Stimulated activated CD4-positive, alpha-beta T cell treated with anti-CD3 and anti-CD28 coated beads, Interleukin-12 subunit alpha, Interleukin-12 subunit beta, amount 100 ng/mL, for 48 hours (primary cell): ENCODE measurements around the gene PANX2.
A peak's percentile ranks its signal among the peaks of the same experiment; 100 is the strongest.
"Not testable (repeated sequence)": the region's sequence is repeated elsewhere in the genome, so short reads cannot be mapped to it uniquely, and the experiment has no call there.

ENCODE experiments used
- DNase-seq, 3 donors: peaks; one replicate each; pipeline ENCODE4 v3.0.0-alpha.2; 2020; ENCODE audit warnings: low read depth in 2 of 3, low spot score in 1 of 3

PANX2 gene

DNA sequence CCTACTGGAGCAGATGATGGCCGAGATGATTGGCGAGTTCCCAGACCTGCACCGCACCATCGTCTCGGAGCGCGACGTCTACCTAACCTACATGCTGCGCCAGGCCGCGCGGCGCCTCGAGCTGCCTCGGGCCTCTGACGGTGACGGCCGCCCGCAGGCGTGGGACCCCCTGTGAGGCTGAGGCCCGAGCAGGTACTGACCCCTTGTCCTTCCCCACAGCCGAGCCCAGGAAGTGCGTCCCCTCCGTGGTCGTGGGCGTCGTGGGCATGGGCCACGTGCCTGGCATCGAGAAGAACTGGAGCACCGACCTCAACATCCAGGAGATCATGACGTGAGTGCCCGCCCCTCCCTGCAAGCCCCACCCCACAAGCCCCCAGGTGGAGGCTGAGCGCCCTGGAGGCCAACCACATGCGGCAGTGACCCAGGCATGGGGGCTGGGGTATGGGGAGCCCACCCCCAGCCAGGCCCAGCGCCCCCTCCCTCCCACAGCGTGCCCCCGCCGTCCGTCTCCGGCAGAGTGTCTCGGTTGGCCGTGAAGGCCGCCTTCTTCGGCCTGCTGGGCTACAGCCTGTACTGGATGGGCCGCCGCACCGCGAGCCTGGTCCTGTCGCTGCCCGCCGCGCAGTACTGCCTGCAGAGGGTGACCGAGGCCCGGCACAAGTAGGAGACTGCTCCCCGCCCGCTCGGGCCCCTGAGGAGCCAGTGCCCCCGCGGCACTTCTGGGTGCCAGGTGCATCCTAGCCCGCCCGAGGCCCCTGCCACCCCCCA is 27.5 kb downstream of the PANX2 start:
- no peak for DNase-seq

DNA sequence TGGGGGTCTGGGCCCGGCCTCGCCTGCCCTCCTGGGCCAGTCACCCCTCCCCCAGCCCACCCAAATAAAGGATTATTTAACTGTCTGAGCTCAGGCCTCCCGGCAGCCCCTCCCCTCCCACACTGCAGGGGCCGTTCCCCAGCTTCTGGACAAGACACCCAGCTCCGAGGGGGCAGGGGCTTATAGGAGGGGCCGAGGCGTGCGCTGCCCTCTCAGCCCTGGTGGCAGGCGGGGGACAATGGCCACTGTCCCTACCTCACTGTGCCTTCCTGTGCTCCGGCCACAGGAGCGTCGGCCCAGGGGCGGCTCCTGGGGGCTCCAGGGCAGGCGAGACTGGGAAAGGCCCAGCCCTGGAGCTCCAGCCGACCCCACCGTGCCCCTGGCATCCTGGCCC is 28.1 kb downstream of the PANX2 start:
- DNase-seq = no peak

DNA sequence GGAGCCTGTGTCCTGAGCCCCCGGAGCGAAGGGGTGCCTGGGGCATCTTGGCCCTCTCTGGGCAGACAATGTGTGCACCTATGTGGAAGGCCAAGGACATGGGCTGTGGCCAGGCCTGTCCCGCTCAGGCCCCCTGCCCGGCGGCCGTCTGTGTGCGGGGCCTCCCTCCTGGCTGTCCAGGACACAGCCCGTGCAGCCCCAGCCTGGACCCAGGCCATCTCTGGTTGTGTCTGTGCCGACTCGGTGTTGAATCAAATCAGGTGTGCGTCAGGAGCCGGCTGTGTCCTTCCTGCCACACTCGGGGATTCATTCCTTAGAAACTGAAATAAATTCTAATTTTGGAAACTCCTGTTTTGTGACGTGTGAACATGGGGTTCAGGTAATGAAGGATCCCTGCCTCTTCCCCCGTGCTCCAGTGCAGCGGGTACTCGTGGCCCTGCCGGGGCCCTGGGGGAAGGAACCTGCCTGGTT is 28.8 kb downstream of the PANX2 start:
- no peak for DNase-seq

DNA sequence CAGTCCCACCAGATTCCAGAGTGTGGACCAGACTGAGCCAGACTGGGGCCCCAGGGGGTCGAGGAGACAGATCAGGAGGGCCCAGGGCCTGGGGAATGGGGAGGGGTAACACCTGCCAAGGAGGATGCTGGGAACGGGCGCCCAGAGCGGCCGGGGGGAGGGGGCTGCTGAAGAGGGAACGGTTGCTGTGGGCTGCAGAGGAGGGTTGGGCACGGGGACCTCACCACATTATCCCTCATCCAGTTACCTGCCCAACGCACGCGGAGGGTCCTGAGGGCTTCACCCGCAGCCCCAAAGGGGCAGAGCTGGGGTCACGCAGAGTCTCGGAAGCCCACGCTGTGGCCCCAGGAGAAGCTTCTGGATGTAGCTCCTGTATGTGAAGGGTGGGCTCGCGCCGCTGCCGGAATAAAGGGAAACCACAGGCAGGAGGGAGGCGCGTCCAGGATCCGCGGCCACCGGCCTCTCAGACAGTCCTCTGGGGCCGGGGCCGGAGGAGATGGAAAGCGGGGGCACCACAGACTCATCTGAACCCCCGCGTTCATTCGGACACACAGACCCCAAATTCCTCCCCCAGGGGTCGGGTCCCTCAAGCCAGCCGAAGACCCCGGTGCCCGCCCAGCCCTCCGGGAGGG is 29.4 kb downstream of the PANX2 start:
- no peak for DNase-seq

DNA sequence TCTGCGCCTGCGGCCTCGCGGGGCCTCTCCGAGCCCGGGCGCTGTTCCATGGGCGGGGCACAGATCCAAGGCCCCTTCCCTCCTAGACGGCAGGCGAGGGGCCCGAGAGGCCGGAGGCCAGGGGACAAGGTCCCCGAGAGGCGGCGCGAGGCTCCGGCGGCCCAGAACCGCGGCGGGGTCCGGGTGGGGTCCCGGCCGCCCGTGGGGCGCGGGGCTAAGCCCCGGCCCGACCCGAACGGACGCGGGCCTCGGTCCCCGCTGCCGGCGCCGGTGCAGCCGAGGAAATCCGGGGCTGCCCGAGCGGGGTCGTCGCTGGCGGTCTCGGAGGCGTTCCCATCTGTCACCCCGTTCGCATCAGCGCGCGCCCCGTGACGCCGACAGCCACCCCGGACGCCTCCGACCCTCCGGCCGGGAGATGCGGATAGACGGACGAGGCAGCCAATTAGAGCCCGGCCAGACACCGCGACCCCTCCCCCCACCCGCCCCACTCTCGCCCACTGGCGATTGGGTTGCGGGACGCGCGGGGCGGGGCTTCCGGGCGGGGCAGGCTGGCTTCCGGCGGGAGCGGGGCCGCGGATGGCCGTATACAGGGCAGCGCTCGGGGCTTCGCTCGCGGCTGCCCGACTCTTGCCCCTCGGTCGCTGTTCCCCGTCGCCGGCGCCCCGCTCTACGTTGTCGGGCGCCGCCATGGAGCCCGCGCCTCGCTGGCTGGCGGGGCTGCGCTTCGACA is 30.1 kb downstream of the PANX2 start, which contains the start of gene SELENOO:
Gene SELENOO, plus strand, starts transcription at position 551 of the 730 bp plus-strand sequence. Its CDS starts 26 bp downstream, at position 577.
- DNase-seq = peak; percentile 83 to 94 (median 84)

DNA sequence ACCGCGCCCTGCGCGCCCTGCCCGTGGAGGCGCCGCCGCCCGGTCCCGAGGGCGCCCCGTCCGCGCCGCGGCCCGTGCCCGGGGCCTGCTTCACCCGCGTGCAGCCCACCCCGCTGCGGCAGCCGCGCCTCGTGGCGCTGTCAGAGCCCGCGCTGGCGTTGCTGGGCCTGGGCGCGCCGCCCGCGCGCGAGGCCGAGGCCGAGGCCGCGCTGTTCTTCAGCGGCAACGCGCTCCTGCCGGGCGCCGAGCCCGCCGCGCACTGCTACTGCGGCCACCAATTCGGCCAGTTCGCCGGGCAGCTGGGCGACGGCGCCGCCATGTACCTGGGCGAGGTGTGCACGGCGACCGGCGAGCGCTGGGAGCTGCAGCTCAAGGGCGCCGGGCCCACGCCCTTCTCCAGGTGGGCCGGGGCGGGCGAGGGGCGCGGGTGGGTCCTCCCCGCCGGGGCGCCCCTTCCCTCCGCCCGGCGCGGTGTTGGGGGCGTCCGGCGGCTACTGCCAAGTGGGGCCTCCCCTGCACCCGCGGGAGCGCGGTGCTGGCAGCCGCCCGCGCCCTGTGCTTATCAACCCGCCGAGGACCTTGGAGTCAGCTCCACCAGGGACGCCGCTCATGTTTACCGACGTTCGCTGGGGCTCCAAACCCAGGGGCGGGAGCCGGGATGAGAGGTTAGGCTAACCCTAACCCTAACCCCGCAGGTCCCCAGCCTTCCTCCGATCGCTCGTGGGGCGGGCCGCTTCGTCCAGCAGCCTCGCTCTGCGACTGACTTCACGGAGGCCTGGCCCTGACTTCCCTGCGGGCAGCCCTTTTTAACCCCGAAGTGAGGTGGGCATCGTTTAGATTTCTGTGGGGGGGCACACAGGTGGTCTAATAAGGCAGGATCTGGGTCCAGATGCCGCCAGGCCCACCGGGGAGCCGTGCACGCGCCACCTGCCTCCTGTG is 30.9 kb downstream of the PANX2 start:
- DNase-seq = no peak

DNA sequence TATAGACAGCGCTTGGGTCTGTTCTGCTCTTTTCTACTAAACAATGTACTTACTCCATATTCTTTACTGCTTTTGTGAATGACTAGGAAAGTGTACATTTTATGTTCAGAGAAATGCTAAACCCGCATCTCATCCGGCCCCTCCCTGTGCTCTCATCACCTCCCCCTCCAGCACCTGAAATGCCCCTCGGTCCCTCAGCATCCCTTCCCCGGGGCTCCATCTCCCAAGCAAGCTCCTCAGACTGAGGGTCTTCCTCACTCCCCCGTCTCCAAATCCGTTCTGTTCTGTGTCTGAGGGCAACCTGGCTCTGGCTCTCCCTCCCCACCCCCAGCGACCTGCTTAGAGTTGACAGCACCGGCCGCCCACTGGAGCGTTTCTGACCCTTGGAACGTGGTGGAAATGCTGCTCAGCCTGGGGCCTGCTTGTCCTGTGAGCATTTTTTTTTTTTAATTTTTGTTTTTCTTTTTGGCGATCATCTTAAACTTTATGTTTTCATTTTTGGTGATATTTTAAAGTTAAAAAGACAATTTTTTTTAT is 31.7 kb downstream of the PANX2 start:
- no peak for DNase-seq

DNA sequence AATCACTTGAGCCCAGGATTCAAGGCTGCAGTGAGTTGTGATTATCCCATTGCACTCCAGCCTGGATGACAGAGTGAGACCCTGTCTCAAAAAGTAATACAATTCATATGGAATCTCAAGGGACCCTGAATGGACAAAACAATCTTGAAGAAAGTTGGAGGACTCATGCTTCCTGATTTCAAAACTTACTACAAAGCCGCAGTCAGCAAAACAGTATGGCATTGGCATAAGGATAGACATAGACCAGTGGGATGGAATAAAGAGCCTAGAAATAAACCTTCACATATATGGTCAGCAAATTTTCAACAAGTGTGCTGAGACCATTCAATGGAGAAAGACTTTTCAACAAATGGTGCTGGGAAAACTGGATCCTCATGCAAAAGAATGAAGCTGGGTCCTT is 32.8 kb downstream of the PANX2 start:
- DNase-seq = no peak

DNA sequence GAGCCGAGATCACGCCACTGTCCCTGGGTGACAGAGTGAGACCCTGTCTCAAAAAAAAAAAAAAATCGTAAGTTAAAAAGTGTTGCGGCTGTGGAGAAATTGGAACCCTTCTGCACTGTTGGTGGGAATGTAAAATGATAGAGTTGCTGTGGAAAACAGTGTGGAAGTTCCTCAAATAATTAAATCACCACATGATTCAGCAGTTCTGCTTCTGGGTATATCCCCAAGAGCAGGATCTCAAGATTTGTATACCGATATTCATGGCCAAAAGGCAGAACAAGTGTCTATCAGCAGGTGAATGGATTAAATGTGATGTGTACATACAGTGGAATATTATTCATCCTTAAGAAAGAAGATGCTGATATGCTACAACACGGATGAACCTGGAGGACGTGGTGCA is 34.0 kb downstream of the PANX2 start:
- DNase-seq = no peak

DNA sequence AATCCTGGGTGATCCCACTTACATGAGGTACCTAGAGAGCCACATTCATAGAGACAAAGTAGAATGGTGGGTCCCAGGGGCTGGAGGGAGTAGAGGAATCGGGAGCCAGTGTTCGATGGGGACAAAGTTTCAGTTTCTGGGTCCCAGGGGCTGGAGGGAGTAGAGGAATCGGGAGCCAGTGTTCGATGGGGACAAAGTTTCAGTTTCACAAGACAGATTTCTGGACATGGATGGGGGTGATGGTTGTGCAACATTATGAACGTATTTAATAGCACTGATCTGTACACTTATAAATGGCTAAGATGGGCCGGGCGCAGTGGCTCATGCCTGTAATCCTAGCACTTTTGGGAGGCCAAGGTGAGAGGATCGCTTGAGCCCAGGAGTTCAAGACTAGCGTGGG is 34.5 kb downstream of the PANX2 start:
- DNase-seq = not testable (repeated sequence)

DNA sequence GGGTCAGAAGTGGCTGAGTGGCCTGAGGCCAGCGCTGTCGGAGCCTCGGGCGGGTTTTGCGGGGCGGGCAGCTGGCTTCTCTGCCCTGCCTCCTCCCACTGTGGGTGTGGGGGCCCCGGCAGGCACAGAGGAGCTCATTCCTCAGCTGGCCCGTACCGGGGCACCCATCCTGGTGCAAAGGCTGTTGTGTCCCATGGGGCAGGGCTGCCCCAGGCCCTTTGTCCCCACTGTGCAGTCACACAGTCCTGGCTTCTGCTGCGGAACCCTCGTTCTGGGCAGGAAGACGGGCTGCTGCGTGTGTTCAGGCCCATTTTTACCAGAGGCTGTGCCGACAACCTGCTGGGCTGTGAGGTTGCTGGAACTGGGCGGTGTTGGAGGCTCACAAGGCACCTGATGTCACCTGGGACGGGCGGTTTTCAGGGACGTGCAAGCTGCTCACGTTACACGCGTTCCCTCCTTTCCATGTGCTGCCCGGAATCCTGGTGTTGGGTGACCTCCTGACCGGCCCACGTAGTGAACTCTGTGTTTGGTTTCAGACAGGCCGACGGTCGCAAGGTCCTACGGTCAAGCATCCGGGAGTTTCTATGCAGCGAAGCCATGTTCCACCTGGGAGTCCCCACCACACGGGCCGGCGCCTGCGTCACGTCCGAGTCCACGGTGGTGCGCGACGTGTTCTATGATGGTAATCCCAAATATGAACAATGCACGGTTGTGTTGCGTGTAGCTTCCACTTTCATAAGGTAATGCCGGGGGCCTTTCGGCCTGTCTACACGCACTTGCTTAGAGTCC is 35.4 kb downstream of the PANX2 start:
- DNase-seq = no peak

DNA sequence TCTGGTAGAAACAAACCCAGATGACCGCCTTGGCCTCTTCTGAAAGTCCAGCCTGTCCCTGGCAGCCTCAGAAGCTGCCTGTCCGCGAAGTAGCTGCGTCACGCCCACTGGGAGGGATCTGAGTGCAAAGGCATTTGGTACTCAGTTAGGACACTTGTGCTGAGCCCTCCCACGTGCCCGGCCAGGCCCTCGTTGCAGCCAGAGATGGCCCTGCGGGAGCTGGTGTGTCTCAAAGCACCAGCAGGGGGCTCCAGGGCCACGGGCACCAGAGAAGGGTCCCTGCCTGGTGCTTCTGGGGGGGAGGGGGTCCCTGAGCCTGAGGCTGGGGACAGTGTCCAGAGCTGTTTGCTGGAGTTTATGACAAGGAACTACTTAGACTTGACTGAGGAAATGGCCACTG is 36.1 kb downstream of the PANX2 start:
- no peak for DNase-seq

DNA sequence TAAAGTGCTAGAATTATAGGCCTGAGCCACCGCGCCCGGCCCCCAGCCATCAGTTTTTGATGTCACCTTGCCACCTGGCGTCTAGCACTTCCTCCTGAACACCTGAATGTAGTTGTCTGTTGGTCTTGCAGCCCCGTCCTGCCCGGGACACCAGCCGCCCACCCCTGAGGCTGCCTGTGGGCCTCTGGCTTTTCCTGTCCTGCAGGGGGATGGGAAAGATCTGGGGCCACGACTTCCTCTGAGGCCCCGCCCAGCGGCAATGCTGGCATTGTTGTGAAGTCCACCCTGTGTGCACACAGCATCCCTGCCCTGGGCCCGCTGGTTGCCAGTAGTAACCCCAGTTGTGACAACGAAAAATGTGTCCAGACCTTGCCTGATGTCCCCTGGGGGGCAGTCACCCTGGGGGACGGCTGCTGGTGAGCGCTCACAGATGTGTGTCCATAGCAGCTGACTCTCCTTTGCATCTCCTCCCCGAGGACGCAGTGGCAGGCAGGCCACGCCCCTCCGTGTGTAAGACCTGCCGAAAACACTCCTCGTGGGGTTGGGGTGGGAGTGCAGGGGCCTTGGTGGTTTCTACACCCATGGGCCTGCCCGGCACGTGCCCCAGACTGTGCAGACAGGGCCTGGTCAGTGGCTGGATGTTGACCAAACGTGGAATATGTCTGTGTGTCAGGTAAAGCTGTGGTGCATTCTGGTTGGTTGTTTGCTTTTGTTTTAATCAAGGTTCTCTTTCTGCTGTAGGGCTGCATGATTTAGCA is 37.0 kb downstream of the PANX2 start:
- no peak for DNase-seq

DNA sequence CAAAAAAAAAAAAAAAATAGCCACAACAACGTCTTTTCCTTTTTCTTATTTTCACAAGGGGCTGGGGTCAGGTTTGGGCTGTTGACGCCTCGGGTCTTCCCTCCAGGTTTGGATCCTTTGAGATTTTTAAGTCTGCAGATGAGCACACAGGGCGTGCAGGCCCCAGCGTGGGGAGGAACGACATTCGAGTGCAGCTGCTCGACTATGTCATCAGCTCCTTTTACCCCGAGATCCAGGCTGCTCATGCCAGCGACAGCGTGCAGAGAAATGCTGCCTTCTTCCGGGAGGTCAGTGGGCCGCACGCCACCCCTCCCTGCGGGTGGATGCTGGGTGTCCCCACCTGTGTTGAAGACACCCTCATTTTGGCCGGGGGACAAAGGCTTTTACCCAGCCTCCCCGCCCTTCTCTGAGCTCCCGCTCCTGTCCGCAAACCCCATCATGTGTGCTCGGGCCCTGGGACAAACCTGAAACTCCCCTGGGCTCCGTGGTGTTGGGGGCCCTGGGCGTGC is 38.0 kb downstream of the PANX2 start:
- DNase-seq = no peak

DNA sequence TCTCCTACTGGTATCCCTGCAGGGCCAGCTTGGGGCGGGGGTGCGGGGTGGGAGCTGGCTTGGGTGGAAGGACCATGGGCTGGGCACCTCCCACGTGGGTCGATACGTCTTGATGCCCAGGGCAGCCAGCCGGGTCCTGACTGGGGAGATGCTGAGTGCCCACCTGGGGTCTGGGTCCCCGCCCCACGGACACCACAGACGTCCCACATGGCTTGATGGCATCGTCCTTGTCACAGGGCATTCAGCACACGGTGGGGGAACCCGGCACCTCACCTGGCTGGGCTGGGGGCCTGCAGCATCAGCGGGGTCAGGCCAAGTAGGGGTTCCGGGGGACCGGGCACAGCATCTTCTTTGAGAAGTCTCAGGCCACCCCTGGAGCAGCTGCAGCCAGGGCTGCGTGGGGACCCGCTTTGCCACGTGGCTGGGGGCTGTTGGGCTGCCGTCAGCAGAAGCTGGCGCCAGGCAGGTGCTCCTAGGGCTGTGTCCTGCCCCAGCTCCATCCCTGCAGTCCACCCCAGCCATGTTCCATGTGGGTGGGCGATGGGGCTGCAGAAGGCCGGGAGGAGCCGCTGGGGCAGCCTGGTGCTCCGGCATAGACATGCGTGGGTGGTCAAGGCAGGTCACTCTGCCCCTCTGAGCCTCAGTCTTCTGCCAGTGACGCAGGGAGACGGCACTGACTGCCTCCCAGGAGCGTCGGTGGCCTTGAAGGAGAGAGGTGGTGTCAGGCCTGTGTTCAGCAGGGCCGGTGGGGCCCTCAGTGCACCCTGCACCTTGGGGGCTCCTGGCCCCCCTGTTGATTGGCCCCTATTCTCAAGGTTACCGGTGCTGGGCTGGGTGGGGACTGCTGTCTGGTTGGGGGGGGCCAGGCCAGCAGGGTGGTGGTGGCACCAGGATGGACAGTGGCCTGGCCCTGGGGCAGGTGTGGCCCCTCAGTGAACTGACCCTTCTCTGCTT is 38.7 kb downstream of the PANX2 start:
- DNase-seq = no peak

DNA sequence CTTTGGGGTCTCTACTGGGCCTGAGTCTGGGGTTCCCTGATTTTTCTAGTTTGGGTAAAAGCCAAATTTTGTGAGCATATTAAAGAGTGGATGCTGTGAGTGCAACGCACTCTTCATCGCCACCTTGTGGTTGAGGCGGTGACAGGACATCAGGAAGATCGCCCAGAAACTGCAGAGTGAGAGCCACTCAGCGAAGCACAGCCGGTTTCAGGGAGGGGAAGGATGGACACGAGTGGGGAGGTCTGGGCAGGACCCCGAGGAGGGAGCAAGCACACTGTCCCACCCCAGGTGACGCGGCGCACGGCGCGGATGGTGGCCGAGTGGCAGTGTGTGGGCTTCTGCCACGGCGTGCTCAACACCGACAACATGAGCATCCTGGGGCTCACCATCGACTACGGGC is 39.4 kb downstream of the PANX2 start:
- DNase-seq = peak; percentile 37 to 61 (median 60)

DNA sequence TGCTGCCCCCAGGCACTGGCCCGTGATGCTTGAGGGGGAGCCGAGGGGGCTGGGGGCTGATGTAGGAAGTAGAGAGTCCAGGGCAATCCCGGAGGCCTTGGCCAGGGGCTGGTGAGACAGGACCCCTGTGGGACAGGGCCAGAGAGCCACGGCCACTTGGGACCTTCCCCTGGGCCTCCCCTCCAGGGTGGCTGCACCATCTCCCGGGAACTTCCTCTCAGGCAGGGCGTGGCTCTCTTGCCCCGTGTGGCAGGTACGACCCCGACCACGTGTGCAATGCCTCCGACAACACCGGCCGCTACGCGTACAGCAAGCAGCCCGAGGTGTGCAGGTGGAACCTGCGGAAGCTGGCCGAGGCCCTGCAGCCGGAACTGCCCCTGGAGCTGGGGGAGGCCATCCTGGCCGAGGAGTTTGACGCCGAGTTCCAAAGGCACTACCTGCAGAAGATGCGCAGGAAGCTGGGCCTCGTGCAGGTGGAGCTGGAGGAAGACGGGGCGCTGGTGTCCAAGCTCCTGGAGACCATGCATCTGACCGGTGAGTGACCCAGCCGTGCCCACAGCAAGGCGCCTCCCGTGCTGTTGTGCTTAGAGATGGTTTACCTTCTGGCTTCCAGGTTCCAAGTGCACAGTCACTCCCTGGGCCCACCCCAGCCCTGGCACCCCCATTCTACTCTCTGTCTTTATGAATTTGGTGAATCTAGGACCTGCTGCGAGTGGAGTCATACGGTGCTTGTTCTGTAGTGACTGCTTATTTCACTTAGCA is 40.0 kb downstream of the PANX2 start:
- no peak for DNase-seq
